ENCODE measurements around the gene ITGA1.

ITGA1 gene

GRCh38 chr5:52789851-52790250 lies 2.1 kb downstream of the ITGA1 start:
- no peaks in the 10 kb centered on the region for H3K9me3 ChIP-seq (ENCODE audit: control extremely low read depth in 1 of 5, control insufficient read depth in 4 of 5, insufficient read depth in 2 of 5, low read depth in 1 of 5, low read length in 4 of 5)
- H3K27ac ChIP-seq (ENCODE audit: insufficient read depth in 1 of 2, low read depth in 1 of 2, low read length in 2 of 2, poor library complexity in 1 of 2, severe bottlenecking in 2 of 2) = no peak overlapping the region
- H3K4me3 ChIP-seq (ENCODE audit: control insufficient read depth in 1 of 7, extremely low read depth in 1 of 7, insufficient read depth in 4 of 7, low read depth in 2 of 7, low read length in 6 of 7) = no peak overlapping the region
- ChIA-PET POLR2A (no interaction called here), CTCF (interaction anchor here (0.5 to 0.8 kb wide), 2 partner anchors 8 to 13 kb away, joined by 3 read pairs; no protein-coding TSS in a partner anchor)
- 100% methylated on average over 2 of the region's 2 CpGs for WGBS (ENCODE audit: insufficient coverage)
- no peak for DNase-seq
- peaks cover 0 to 18% (median 12%) of the 10 kb centered on the region in 4 experiments for H3K4me1 ChIP-seq (ENCODE audit: control extremely low read depth in 1 of 4, control insufficient read depth in 4 of 4, insufficient read depth in 4 of 4, low read length in 3 of 4)
- H3K36me3 ChIP-seq (ENCODE audit: control insufficient read depth in 4 of 4, insufficient read depth in 4 of 4, low read length in 3 of 4) = no peaks in the 10 kb centered on the region
- H3K27me3 ChIP-seq (replicated peaks in 2 of 5; ENCODE audit: control insufficient read depth in 4 of 5, insufficient read depth in 5 of 5, low read length in 4 of 5) = peaks cover 0 to 20% (median 9%) of the 10 kb centered on the region in 5 experiments

- CTCF ChIA-PET = interaction anchor here (0.8 kb wide), 1 partner anchor 17 kb away, joined by 3 read pairs; no protein-coding TSS in a partner anchor
- POLR2A ChIA-PET = no interaction called here
- no peak for DNase-seq
- no peaks in the 10 kb centered on the region for H3K36me3 ChIP-seq (ENCODE audit: control insufficient read depth in 4 of 4, insufficient read depth in 4 of 4, low read length in 3 of 4)
- H3K27me3 ChIP-seq (replicated peaks in 2 of 5; ENCODE audit: control insufficient read depth in 4 of 5, insufficient read depth in 5 of 5, low read length in 4 of 5) = peaks cover 0 to 17% (median 9%) of the 10 kb centered on the region in 5 experiments
- peaks cover 0 to 18% (median 11%) of the 10 kb centered on the region in 4 experiments for H3K4me1 ChIP-seq (ENCODE audit: control extremely low read depth in 1 of 4, control insufficient read depth in 4 of 4, insufficient read depth in 4 of 4, low read length in 3 of 4)
- H3K4me3 ChIP-seq (ENCODE audit: control insufficient read depth in 1 of 7, extremely low read depth in 1 of 7, insufficient read depth in 4 of 7, low read depth in 2 of 7, low read length in 6 of 7) = no peak overlapping the region
- no peak overlapping the region for H3K27ac ChIP-seq (ENCODE audit: insufficient read depth in 1 of 2, low read depth in 1 of 2, low read length in 2 of 2, poor library complexity in 1 of 2, severe bottlenecking in 2 of 2)
- WGBS (ENCODE audit: insufficient coverage) = no CpG with 5 or more reads among the region's 1 CpG
- H3K9me3 ChIP-seq (ENCODE audit: control extremely low read depth in 1 of 5, control insufficient read depth in 4 of 5, insufficient read depth in 2 of 5, low read depth in 1 of 5, low read length in 4 of 5) = no peaks in the 10 kb centered on the region
Measured at GRCh38 chr5:52791366-52791765, 3.6 kb downstream of the ITGA1 start.

GRCh38 chr5:52794519-52794918 lies 6.8 kb downstream of the ITGA1 start:
- H3K27me3 ChIP-seq (replicated peaks in 2 of 5; ENCODE audit: control insufficient read depth in 4 of 5, insufficient read depth in 5 of 5, low read length in 4 of 5) = no peaks in the 10 kb centered on the region
- no peak for DNase-seq
- ChIA-PET CTCF (interaction anchor here (1.5 kb wide), 1 partner anchor 32 kb away, joined by 4 read pairs; no protein-coding TSS in a partner anchor), POLR2A (no interaction called here)
- WGBS (ENCODE audit: insufficient coverage) = no CpG with 5 or more reads among the region's 1 CpG
- no peak overlapping the region for H3K27ac ChIP-seq (ENCODE audit: insufficient read depth in 1 of 2, low read depth in 1 of 2, low read length in 2 of 2, poor library complexity in 1 of 2, severe bottlenecking in 2 of 2)
- H3K4me3 ChIP-seq (ENCODE audit: control insufficient read depth in 1 of 7, extremely low read depth in 1 of 7, insufficient read depth in 4 of 7, low read depth in 2 of 7, low read length in 6 of 7) = no peak overlapping the region
- no peaks in the 10 kb centered on the region for H3K9me3 ChIP-seq (ENCODE audit: control extremely low read depth in 1 of 5, control insufficient read depth in 4 of 5, insufficient read depth in 2 of 5, low read depth in 1 of 5, low read length in 4 of 5)
- H3K36me3 ChIP-seq (ENCODE audit: control insufficient read depth in 4 of 4, insufficient read depth in 4 of 4, low read length in 3 of 4) = no peaks in the 10 kb centered on the region
- H3K4me1 ChIP-seq (ENCODE audit: control extremely low read depth in 1 of 4, control insufficient read depth in 4 of 4, insufficient read depth in 4 of 4, low read length in 3 of 4) = peaks cover 0 to 12% (median 8%) of the 10 kb centered on the region in 4 experiments

GRCh38 chr5:52796031-52796430 lies 8.3 kb downstream of the ITGA1 start:
- POLR2A ChIA-PET = no interaction called here
- CTCF ChIA-PET = interaction anchor here (1.5 kb wide), 1 partner anchor 33 kb away, joined by 4 read pairs; no protein-coding TSS in a partner anchor
- H3K27me3 ChIP-seq (replicated peaks in 2 of 5; ENCODE audit: control insufficient read depth in 4 of 5, insufficient read depth in 5 of 5, low read length in 4 of 5) = no peaks in the 10 kb centered on the region
- no peak overlapping the region for H3K4me3 ChIP-seq (ENCODE audit: control insufficient read depth in 1 of 7, extremely low read depth in 1 of 7, insufficient read depth in 4 of 7, low read depth in 2 of 7, low read length in 6 of 7)
- peaks cover under 1 to 24% (median 18%) of the 10 kb centered on the region in 4 experiments for H3K4me1 ChIP-seq (ENCODE audit: control extremely low read depth in 1 of 4, control insufficient read depth in 4 of 4, insufficient read depth in 4 of 4, low read length in 3 of 4)
- DNase-seq = no peak
- no peaks in the 10 kb centered on the region for H3K9me3 ChIP-seq (ENCODE audit: control extremely low read depth in 1 of 5, control insufficient read depth in 4 of 5, insufficient read depth in 2 of 5, low read depth in 1 of 5, low read length in 4 of 5)
- no peak overlapping the region for H3K27ac ChIP-seq (ENCODE audit: insufficient read depth in 1 of 2, low read depth in 1 of 2, low read length in 2 of 2, poor library complexity in 1 of 2, severe bottlenecking in 2 of 2)
- no peaks in the 10 kb centered on the region for H3K36me3 ChIP-seq (ENCODE audit: control insufficient read depth in 4 of 4, insufficient read depth in 4 of 4, low read length in 3 of 4)

- POLR2A ChIA-PET = no interaction called here
- WGBS (ENCODE audit: insufficient coverage) = 83% methylated on average over 1 of the region's 2 CpGs
- CTCF ChIA-PET = no interaction called here
- Histone ChIP-seq H3K4me3 (ENCODE audit: control insufficient read depth in 1 of 7, extremely low read depth in 1 of 7, insufficient read depth in 4 of 7, low read depth in 2 of 7, low read length in 6 of 7) (no peak overlapping the region), H3K27me3 (replicated peaks in 2 of 5; ENCODE audit: control insufficient read depth in 4 of 5, insufficient read depth in 5 of 5, low read length in 4 of 5) (no peaks in the 10 kb centered on the region), H3K9me3 (ENCODE audit: control extremely low read depth in 1 of 5, control insufficient read depth in 4 of 5, insufficient read depth in 2 of 5, low read depth in 1 of 5, low read length in 4 of 5) (no peaks in the 10 kb centered on the region), H3K36me3 (ENCODE audit: control insufficient read depth in 4 of 4, insufficient read depth in 4 of 4, low read length in 3 of 4) (peaks cover 0 to 3% (median under 1%) of the 10 kb centered on the region in 4 experiments), H3K27ac (ENCODE audit: insufficient read depth in 1 of 2, low read depth in 1 of 2, low read length in 2 of 2, poor library complexity in 1 of 2, severe bottlenecking in 2 of 2) (no peak overlapping the region), H3K4me1 (ENCODE audit: control extremely low read depth in 1 of 4, control insufficient read depth in 4 of 4, insufficient read depth in 4 of 4, low read length in 3 of 4) (peaks cover 3 to 30% (median 24%) of the 10 kb centered on the region in 4 experiments)
- no peak for DNase-seq
Measured at GRCh38 chr5:52796516-52797103, 8.9 kb downstream of the ITGA1 start.

- Histone ChIP-seq H3K4me1 (ENCODE audit: control extremely low read depth in 1 of 4, control insufficient read depth in 4 of 4, insufficient read depth in 4 of 4, low read length in 3 of 4) (peaks cover 10 to 45% (median 28%) of the 10 kb centered on the region in 4 experiments), H3K9me3 (ENCODE audit: control extremely low read depth in 1 of 5, control insufficient read depth in 4 of 5, insufficient read depth in 2 of 5, low read depth in 1 of 5, low read length in 4 of 5) (no peaks in the 10 kb centered on the region), H3K27ac (ENCODE audit: insufficient read depth in 1 of 2, low read depth in 1 of 2, low read length in 2 of 2, poor library complexity in 1 of 2, severe bottlenecking in 2 of 2) (peak overlapping the region in 1 of 2 experiments; percentile 86), H3K27me3 (replicated peaks in 2 of 5; ENCODE audit: control insufficient read depth in 4 of 5, insufficient read depth in 5 of 5, low read length in 4 of 5) (no peaks in the 10 kb centered on the region), H3K36me3 (ENCODE audit: control insufficient read depth in 4 of 4, insufficient read depth in 4 of 4, low read length in 3 of 4) (peaks cover 0 to 9% (median 5%) of the 10 kb centered on the region in 4 experiments), H3K4me3 (ENCODE audit: control insufficient read depth in 1 of 7, extremely low read depth in 1 of 7, insufficient read depth in 4 of 7, low read depth in 2 of 7, low read length in 6 of 7) (peak overlapping the region; percentile 65 to 99 (median 87))
- ChIA-PET CTCF (interaction anchor here (0.7 to 1.5 kb wide), 11 partner anchors 8 to 1840 kb away, joined by 3 to 5 read pairs (median 3); no protein-coding TSS in a partner anchor), POLR2A (no interaction called here)
- WGBS (ENCODE audit: insufficient coverage) = no CpG with 5 or more reads among the region's 3 CpGs
- peak in 2 of 3 donors; percentile 34 to 39 for DNase-seq
Measured at GRCh38 chr5:52798938-52799337, 11.2 kb downstream of the ITGA1 start.

- Histone ChIP-seq H3K27me3 (replicated peaks in 2 of 5; ENCODE audit: control insufficient read depth in 4 of 5, insufficient read depth in 5 of 5, low read length in 4 of 5) (no peaks in the 10 kb centered on the region), H3K36me3 (ENCODE audit: control insufficient read depth in 4 of 4, insufficient read depth in 4 of 4, low read length in 3 of 4) (peaks cover 0 to 9% (median 5%) of the 10 kb centered on the region in 4 experiments), H3K9me3 (ENCODE audit: control extremely low read depth in 1 of 5, control insufficient read depth in 4 of 5, insufficient read depth in 2 of 5, low read depth in 1 of 5, low read length in 4 of 5) (no peaks in the 10 kb centered on the region), H3K4me3 (ENCODE audit: control insufficient read depth in 1 of 7, extremely low read depth in 1 of 7, insufficient read depth in 4 of 7, low read depth in 2 of 7, low read length in 6 of 7) (peak overlapping the region; percentile 65 to 99 (median 87)), H3K27ac (ENCODE audit: insufficient read depth in 1 of 2, low read depth in 1 of 2, low read length in 2 of 2, poor library complexity in 1 of 2, severe bottlenecking in 2 of 2) (peak overlapping the region; percentile 17 to 86), H3K4me1 (ENCODE audit: control extremely low read depth in 1 of 4, control insufficient read depth in 4 of 4, insufficient read depth in 4 of 4, low read length in 3 of 4) (peaks cover 10 to 45% (median 29%) of the 10 kb centered on the region in 4 experiments)
- no peak for DNase-seq
- ChIA-PET POLR2A (no interaction called here), CTCF (interaction anchor here (0.7 to 1.5 kb wide), 11 partner anchors 8 to 1840 kb away, joined by 3 to 5 read pairs (median 3); partner anchors contain the start of genes ITGA1 and PELO)
- WGBS (ENCODE audit: insufficient coverage) = 0% methylated on average over 18 of the region's 19 CpGs
Measured at GRCh38 chr5:52799358-52799982, 11.8 kb downstream of the ITGA1 start.
